GM12801 (cell line): ENCODE results near the gene ADGRL3.

Experiments
- CTCF ChIP-seq: IDR thresholded peaks from one replicate; pipeline ENCODE4 v1.5.1; 2011; ENCODE audit warnings: control low read depth; ENCODE audit not compliant: insufficient read length; ENCODE audit errors: extremely low read depth

ADGRL3 gene

DNA sequence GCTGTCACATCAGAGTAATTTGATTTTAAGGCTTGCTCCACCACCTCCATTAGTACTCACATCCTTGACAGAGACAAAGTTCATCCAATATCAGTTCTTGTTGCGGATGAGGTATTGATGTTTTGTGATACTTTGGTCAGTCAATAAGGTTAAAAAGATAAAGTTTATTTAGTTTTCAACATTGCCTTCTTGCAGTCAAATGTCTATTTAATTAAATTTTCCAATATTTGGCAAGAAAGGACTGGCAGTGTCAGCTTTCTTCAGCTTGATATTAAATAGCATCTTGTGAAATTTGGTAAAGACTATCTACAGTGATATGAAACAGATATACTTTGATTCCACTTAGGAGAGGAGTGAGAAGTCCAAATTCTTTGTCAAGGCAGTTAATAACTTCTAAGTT, 493.4 kb downstream of the ADGRL3 start:
- TF ChIP-seq CTCF, result no peak

DNA sequence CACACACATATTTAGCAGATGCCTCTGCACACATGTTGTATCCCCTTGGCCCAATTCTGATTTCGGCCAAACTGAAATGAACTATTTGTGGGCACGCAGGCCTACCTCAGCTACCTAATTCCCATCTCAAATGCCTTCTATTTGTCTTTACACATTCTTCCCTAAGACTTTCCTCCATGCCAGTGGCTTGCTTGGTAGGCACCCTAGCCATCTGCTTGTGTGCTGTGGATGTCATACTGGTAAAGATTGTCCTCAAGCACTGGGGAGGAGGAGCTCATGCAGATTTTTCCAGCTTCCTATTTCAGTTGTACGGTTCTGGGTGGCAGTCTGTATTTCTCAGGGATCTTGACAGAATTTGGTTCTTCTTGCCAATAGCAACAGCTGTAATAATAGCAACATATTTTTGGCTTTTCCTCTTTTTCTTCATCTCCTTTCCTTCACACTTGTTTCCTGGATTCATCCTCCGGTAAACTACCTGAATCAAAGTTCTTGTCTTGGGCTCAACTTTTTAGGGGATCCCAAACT, 514.3 kb downstream of the ADGRL3 start:
- no peak for TF ChIP-seq CTCF

DNA sequence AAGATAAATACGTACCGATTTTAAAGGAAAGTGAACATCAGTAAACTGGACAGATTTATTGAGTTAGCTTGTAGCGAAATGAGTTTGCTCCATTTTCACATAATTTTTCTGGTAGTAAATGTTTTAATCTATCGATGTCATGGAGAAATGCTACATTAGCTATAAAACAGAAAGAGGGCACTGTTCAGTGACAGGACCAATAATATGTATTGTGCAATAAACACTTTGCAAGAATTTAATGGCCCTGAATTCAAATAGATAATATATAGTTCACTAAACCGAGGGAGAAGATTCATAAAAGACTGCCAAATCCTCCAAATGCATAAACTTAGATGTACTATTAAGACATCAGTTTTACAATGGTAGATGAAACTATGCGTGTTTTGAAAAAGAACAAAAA, 516.3 kb downstream of the ADGRL3 start:
- no peak for TF ChIP-seq CTCF

DNA sequence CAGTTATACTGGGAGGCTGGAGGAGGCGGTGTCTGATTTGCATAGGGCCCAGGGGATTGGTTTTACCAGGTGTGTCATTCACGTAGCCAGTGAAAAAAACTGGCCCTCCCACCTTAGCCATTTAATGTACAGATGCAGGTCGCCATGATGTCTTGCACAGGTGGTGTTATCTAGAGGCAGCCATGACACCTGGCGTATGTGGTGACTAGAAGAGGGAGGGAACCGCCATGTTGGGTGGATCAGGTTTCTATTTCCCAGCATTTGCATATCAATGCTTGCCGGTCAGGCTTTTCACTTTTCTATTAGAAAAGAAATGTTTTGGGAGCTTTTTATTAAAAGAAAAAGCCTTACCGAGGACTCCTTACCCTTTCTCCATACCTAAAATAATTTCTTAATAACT, 523.4 kb downstream of the ADGRL3 start:
- TF ChIP-seq CTCF, result no peak

DNA sequence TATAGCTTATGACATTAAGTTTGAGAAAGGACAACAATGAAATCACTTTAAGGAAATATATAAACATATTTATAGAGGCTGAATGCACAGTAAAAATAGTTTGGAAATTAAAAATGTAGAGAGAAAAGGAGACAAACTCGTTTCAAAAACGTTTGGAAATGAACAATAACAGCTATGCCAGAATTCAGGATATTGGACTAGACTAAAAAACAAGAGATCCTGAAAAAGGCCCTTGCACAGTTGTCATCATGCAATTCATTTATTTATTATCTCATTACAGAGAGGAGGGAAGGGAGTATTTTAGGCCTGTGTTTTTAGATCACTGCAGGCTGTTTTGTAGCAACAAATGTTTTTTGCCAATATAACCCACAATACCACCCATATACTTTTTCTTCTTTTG, 527.2 kb downstream of the ADGRL3 start:
- no peak for TF ChIP-seq CTCF

GRCh38 chr4:61734409-61734808, 534.3 kb downstream of the ADGRL3 start:
- TF ChIP-seq CTCF, result no peak

DNA sequence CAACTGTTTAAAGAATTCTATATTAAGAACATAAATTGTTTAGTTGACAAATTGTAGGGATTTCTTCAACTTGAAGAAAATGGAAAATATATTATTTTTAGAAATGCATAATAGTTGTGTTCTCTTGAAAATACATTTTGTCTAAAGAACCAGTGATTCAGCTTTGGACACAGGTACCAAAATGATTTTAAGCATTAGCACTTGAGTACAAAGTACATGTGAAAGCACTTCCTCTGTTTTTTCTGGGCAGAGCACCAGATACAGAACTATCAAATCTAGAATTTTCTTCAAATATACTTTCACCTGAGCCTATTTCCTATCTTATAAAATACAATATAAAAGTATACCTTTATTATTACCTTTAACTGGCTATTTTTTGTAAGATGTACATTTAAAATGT, 539.8 kb downstream of the ADGRL3 start:
- TF ChIP-seq CTCF, result no peak

DNA sequence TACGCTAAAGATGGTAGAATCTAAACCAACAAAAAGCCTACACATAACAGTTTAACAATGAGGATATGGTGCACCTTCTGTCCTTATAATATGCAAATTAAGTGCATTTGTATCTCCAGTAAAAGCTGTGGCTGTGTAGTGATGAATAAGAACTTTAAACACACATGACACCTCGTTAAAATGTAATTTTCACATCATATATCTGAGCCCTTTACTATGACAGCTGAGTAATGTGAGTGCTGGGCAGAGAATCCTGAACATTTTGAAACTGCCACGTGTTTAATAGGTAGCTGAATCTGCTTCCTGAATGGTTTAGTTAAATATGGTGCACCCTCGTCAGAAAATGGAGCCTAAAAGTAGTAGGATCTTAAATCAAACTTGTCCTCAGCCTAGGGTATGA, 540.8 kb downstream of the ADGRL3 start:
- TF ChIP-seq CTCF, result no peak
